ENCODE measurements around the gene TALDO1.

The TALDO1 gene

DNA sequence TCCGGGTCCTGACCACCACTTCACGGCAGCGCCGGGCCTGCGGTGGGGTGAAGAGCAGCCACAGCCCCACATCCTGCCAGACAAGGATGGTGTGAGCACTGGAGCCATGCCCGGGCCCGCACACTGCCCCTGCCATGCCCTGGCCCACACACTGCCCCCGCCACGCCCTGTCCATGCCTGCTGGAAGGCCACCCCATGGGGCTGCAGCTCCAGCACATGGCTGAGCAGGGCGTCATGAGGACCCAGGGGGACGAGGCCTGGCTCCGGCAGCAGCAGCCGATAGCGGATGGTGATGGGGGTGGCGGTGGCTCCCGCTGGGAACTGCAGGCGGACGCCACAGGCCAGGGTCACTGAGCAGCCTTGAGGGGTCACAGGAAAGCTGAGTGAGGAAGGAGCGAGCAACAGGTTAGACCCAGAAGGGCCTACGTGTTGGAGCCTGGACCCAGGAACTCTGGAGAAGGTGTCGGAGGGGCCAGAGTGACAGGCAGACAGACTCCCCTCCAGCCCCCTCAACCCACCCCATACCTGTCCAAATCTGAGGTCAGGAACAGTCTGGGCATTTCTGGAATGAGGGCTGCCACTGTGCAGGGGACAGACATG lies 54.9 kb downstream of the TALDO1 start:
- DNase-seq, result no peak

DNA sequence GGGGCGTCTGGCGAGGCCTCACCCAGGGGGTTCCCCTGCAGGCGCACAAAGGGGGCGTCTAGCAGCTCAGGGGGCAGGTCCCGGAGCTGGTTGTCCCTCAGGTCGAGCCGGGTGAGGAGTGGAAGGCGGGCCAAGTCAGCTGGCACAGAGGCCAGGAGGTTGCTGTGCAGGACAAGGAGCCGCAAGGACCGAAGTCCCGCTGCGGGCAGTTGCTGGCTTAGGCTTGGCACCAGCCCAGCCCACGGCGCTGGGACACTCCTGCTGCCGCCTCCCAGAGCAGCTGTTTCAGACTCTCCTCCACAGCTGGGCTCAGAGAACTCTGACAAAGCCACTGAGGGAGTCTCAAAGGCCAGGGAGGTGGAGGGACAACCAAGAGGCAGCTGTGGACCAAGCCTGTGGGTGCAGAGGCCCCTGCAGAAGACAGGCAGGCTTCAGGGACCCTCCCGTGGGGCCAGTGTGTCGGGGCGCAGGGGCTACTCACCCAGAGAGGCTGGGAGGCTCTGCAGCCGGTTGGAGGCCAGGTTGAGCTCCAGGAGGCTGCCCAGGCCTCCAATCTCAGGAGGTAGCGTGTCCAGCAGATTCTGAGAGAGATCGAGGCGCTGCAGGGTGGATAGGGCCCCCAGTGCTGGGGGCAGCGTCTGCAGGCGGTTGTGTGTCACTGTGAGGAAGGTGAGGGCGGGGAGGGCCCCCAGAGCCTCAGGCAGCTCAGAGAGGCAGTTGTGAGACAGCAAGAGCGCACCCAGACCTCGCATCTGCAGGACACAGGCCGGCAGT lies 55.6 kb downstream of the TALDO1 start:
- DNase-seq, result no peak

DNA sequence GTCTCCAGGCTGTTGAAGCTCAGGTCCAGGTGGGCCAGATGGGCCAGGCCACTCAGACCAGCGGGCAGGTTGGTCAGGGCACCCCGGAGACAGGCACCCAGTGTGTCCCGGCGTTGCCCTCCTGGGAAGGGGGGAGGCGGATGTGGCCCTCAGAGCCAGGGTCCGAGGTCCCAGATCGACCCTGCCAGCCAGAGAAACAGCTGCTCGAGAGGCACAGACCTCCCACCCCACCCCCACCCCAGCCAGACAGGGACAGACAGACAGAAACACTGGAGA lies 56.1 kb downstream of the TALDO1 start:
- no peak for DNase-seq

DNA sequence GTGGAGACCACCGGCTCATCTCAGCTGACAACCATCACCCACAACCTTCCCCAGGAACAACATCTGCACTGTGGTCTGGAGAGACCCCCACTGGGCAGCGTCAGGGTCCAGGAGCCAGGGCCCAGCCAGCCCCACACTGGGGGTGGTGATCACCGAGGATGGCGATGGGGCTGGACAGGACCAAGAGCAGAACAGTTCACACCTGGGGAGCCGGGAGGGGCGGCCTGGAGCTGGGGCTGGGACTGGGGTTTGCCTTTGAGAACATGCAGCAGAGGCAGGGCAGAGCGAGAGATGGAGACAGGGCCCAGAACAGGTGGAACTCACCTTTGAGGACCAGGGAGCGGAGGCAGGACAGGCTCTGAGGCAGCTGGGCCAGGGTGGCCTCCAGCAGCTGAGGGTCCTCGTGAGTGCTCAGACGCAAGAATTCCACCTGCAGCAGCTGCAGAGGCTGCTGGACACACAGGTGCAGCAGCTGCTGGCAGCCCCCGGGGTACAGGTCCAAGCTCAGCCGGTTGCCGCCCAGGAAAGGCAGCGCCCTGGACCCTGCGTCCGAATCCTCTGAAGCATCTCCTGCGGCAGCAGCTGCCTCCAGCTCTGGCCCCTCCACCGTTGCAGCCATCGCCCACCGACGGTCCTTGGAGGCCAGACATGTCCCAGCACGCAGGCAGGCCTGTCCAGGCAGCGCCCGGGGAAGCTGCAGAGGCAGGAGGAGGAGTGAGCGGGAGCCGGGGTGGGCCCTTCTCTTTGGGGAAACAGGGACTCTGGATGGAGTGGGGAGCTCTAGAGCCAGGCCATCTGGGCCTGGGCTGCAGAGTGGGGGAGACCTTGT lies 56.7 kb downstream of the TALDO1 start:
- no peak for DNase-seq

DNA sequence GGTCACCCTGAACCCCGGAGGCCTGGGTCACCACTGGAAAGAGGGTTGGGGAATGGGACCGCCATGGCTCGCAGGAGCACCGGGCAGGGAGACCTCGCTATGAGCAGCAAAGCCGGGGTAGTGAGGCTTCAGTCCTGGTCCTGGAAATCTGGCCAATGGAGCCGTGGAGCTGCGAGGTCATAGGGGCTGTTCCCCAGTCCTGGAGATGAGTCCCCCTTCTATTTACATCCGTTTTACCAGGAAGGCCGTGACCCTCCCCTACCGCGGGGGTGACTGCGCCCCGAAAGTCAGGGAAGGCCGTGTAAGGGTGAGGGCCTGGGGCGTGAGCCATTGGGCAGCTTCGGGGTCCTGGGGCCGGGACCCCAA lies 57.3 kb downstream of the TALDO1 start:
- no peak for DNase-seq

DNA sequence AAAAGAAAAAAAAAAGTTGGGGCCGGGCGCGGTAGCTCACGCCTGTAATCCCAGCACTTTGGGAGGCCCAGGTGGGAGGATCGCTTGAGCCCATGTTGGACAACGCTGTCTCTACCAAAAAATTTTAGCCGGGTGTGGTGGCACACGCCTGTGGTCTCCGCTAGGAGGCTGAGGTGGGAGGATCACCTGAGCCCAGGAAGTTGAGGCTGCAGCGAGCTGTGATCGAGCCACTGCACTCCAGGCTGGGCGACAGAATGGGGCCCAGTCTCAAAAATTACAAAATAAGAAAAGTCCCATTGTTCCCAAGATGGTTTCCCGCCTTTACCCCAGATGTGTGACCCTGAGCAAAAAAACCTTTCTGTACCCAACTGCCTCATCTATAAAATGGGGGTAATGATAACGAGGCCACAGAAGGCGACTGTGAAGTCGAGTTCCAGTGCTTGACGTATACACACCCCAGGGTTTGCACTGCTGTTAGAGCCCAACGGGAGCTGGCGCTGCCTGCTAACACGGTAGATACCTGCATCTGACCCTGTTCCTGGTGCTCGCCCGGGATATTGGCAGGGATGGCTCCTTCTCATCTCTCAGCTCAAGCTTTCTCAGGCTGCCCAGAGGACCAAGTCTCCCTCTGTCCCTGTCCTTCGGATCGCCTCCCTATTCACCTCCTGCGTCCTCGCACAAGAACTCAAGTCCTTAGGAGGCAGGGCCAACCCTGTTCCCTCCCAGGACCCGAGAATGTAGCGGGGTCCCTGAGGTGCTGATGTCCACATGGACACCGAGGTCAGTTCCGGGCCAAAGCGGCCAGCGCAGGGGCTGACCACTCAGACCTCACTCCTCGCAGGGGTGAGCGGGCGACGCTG lies 61.4 kb downstream of the TALDO1 start:
- no peak for DNase-seq

DNA sequence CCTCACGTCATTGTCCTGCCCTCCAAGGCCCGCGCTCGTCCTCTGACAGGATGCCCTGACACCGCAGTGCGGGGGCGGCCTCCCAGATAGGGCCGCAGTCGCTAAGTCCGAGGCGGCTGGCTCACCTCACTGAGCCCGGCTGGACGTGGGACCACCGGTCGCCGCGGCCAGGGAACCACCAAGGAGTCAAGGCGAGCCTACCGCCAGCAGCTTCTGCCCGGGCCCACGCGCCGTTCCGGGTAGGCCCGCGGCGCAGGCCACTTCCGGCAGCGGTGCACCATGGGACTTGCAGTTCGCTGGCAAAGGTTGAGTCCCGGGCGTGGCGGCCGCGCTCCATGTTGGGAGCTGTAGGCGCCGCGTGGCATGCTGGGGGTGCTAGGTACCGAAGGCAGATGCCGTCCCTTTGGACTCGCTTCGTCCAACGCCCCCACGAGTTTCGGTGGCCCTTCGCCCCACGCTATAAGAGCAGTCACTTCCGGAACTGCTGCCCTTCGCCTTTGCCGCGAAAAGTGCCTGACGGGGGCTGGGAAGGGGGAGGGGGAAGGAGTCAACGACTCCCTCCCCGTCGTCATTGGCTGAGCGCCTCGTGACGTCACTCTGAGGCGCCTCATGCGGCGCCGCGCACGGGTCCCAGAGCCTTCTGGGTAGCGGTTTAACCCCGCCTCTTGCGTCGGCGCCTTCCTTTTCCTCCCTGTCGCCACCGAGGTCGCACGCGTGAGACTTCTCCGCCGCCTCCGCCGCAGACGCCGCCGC lies 62.2 kb downstream of the TALDO1 start, which contains the start of gene RPLP2:
Gene RPLP2 (plus strand): TSS at position 681 of the 753 bp plus-strand sequence. CDS start 268 bp downstream, outside the sequence.
- peak; percentile 98 for DNase-seq

DNA sequence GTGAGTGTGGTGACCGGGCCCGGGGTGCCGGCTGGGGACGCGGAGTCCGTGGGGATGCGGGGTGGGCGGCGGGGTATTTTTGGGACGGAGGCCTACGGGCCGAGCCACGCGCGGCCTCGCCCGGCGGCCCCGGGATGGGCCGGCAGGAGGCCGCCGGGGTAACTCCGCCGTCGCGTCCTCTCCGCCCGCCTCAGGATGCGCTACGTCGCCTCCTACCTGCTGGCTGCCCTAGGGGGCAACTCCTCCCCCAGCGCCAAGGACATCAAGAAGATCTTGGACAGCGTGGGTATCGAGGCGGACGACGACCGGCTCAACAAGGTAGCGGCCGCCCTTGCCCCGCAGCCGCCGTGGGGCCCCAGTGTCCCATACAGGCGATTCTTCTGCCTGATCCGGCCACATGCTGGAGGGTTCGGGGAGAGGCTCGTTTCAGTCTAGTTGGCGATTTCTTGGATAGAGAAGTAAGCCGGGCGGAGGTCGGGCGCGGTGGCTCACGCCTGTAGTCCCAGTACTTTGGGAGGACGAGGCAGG lies 62.8 kb downstream of the TALDO1 start:
- no peak for DNase-seq

DNA sequence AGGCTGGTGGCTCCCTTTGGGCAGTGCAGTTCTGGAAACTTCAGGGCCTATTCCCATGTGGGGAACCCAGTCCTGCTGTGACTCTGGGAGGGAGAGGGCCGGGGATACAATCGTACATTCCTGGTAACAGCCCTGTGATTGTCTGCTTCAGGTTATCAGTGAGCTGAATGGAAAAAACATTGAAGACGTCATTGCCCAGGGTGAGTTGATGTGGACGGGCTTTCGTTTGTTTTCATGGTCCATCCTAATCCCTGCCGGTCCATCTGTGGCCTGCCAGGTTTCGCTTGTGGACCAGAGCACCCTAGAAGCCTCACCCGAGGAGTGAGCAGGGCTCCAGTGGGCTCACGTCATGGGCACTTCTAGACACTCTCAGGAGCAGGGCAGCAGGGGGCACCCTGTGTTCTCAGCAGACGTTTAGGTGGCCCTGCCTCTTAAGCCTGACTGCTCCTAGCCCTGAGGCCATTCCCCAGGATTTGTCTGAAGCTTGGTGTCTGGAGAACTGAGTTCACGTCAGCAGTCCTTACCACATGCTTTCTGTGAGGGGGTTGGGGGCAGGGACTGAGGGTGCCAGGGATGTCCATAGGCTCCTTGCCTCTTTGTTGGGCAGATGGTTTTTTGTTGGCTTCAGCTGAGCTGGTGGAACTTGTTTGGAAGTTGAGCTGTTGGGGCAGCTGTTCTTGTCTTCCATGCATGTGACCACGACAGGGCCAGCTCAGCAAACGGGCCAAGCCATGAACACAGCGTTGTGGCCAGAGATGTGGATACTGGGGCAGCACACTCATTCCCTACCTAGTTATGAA lies 64.4 kb downstream of the TALDO1 start:
- no peak for DNase-seq

DNA sequence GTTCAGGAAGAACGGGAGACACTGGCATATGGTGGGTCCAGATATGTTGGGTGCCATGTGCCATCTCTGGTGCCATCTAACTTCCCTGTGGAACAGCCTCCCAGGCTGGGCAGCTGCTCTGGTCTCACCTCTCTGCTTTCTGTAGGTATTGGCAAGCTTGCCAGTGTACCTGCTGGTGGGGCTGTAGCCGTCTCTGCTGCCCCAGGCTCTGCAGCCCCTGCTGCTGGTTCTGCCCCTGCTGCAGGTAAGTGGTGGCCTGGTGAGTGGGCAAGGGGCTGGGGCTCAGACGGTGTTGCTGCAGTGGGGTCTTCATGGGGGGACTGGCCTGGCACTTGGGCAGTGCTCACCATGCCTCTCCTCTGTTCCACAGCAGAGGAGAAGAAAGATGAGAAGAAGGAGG lies 65.1 kb downstream of the TALDO1 start:
- DNase-seq, result no peak

DNA sequence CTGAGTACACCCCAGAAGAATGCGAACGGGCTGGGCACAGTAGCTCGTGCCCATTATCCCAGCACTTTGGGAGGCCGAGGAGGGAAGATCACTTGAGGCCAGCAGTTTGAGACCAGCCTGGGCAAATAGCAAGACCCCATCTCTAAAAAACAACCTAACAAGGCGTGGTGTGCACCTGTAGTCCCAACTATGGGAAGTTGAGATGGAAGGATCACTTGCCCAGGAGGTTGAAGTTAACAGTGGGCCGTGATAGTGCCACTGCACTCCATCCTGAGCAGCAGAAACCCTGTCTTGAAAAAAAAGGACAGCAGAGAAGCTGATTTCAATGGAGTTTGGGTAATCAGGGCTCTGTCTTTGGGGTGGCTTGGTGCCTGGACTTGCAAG lies 65.8 kb downstream of the TALDO1 start:
- DNase-seq, result no peak

DNA sequence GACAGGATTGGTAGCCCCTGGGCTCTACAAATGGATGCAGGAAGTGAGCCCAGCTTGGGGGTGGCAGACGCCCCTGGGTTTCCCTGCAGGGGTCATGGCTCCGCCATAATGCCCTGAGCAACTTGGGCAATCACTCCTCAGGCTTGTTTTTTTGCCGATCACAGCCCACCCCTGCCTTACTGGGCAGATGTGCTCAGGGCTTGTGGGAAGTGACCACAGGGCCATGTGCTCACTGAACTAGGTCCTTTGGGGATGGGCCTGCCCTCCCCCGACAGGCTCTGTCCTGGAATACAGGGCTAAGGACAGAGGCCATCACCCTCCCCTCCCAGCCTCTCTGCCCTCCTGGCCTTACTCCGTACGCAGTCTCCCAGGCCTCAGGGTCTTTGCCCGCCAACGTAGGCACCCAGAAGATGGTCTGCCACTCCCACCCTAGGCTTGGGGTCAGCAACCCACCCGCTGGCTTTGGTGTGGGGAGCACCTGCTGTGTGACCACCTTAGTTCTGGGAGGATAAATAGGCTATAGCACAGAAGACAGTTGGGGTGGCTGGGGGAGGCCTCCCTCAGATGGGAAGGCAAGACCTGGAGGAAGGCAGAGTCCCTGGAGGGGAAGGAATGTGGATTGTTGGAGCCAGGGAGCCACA lies 66.3 kb downstream of the TALDO1 start:
- no peak for DNase-seq

All from effector CD4-positive, alpha-beta T cell (primary cell).